ENCODE measurements around the gene DACH2.

The DACH2 gene

DNA sequence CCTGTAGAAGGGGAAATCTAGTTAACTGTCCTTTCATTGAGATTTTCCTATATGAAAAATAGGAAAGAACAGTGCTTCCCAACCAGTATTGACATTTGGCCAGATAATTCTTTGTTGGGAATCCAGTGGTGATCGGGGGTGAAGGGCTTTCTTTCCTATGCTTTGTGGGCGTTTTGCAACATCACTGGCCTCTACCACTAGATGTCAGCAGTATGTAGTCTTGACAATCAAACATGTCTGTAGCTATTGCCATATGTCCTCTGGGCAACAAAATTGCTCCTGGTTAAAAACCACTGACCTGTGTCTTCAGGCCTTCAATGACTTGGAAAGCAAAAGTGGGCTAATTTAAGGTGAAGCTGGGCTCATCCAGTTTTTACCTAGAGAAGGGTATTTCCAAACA is 658.5 kb downstream of the DACH2 start:
- DNase-seq (ENCODE audit: low spot score), result no peak

DNA sequence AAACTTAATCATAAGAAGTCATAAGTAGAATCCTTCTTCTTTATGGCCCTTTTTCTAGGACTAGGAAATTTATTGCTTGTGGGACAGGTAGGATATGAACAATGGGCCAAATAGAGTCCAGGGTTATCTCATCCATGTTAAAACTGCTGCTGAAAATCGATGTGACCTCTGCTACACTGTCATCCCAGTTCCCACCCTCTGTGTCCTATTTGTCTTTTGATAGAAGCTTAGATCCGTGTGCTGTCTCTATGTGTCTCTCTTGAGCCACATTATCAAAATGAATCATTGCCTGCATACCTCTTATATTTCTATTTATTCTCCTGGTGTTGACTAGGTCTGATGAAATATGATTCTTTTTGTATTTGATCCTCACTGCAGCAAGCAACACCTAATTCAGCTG is 661.4 kb downstream of the DACH2 start:
- DNase-seq (ENCODE audit: low spot score), result no peak

DNA sequence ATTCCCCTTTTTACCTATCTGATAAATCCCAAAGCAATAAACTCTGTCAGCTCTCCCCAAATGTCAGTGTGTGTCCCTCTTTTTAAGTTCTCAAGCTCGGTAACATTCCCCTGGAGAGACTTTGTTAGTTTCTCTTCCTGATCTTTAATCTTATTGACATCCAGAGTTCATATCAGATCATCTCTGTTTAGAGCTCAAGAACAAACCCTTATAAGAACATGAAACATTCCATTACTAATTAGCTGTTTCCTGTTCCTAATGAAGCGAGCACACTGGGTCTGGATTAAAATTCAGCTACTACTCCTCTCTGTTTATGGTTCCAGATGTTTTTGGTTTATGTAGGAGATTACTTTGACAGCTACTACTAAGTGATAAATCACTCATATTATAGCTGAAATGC is 681.5 kb downstream of the DACH2 start:
- DNase-seq (ENCODE audit: low spot score), result no peak

DNA sequence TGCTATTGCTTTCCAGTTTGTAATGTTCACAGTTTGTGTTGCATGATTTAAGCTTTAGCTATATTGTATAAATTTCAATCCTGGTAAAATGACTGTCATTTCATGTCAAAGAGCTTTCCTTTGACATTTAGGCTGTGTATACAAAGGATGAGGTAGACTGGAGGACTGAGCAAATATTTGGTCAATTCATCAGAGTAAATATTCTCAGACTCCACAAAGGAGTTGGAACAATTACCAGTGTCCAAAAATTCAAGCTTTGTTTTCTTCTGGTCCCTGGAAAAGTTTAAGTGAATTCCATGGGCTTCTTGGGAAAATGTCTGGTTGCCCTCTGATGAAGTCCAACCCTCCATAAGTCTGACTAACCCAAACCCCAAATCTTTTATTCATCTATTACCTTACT is 682.4 kb downstream of the DACH2 start:
- DNase-seq (ENCODE audit: low spot score), result no peak

DNA sequence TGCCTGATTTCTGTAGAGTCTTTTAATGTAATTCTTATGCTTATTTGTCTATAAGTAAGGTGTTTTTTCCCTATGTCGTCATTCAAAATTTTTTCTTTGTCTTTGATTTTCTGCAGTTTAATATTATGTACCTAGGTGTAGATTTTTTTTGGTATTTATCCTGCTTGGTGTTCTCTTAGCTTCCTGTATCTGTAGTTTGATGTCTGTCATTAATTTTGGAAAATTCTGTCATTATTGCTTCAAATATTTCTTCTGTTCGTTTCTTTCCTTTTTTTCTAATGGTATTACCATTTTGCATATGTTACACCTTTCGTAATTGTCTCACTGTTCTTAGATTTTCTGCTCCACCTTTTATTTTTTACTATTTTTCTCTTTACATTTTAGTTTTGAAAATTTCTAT is 696.9 kb downstream of the DACH2 start:
- no peak for DNase-seq (ENCODE audit: low spot score)

All from AG20443 (cell line).